Coronary artery (tissue), 2 donors: ENCODE measurements around the gene ADISSP.

Source experiments
- DNase-seq: peaks from one replicate; pipeline ENCODE4 v3.0.0-alpha.2; 2017; ENCODE audit warnings: low spot score
- H3K27ac ChIP-seq, 2 donors: fragments of 200-600 bp; sonication (generic); one replicate each; pipeline ENCODE4 v1.5.1; 2016 to 2019
- H3K4me3 ChIP-seq: fragments of 200-600 bp; sonication (generic); 2 replicates; pipeline ENCODE4 v1.5.1; 2016; ENCODE audit warnings: mild to moderate bottlenecking, moderate library complexity
- CTCF ChIP-seq: fragments of 200-600 bp; sonication (generic); IDR thresholded peaks from one replicate; pipeline ENCODE4 v1.5.1; 2019; ENCODE audit warnings: antibody characterized with exemption

ADISSP gene

GRCh38 chr20:3788685-3789155, 21.2 kb upstream of the ADISSP start:
- Histone ChIP-seq H3K4me3 (no peak overlapping the region), H3K27ac (no peak overlapping the region)
- no peak for TF ChIP-seq CTCF
- DNase-seq: no peak

GRCh38 chr20:3787324-3788014, 19.9 kb upstream of the ADISSP start:
- no peak for DNase-seq
- Histone ChIP-seq H3K27ac (no peak overlapping the region), H3K4me3 (peak overlapping the region; percentile 84)
- TF ChIP-seq CTCF: no peak

- peak; percentile 89 for DNase-seq
- Histone ChIP-seq H3K4me3 (peak within 1 kb of the TSS; percentile 84), H3K27ac (peak within 1 kb of the TSS; percentile 70 to 85)
- peak; percentile 65 for TF ChIP-seq CTCF
Observed at GRCh38 chr20:3786665-3787323, 19.2 kb upstream of the ADISSP start, which contains the start of gene CENPB. TSS of gene CENPB (minus strand) at chr20:3786740. CDS start at chr20:3786483, 257 bp downstream.

GRCh38 chr20:3786126-3786484, 18.6 kb upstream of the ADISSP start:
- peak overlapping the region; percentile 84 for H3K4me3 ChIP-seq
- DNase-seq: no peak
- peak overlapping the region; percentile 70 to 85 for H3K27ac ChIP-seq
- no peak for TF ChIP-seq CTCF

GRCh38 chr20:3785240-3786125, 17.9 kb upstream of the ADISSP start:
- DNase-seq: no peak
- peak overlapping the region; percentile 84 for H3K4me3 ChIP-seq
- TF ChIP-seq CTCF: no peak
- peak overlapping the region; percentile 70 to 85 for H3K27ac ChIP-seq

- peak overlapping the region in 1 of 2 donors; percentile 85 for H3K27ac ChIP-seq
Observed at GRCh38 chr20:3784863-3785239, 17.3 kb upstream of the ADISSP start.

More at GRCh38 chr20:3784863-3785239, 17.3 kb upstream of the ADISSP start:
- DNase-seq: no peak
- peak overlapping the region; percentile 84 for H3K4me3 ChIP-seq
- no peak for TF ChIP-seq CTCF
